ENCODE results near the gene FAM234B.

Gene FAM234B

DNA sequence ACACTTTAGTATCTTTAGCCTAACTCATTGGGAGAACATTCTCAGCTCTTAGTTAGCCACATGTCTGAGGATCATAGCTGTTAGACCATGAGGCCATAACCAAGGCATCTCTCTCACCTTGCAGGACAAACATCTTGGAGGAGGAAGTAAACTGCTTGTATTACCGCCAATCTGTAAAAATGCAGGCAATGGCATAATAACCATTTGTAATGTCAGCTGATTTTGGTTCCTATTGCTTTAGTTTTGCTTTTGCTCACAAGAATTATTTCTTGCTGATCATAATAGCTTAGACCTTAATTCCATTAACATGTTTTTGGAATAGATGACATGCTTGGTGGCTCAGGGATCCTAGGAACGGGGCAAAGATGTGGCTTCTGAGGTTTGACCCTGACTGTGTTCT lies 75.6 kb downstream of the FAM234B start:
- DNase-seq (ENCODE audit: low read depth) = no peak

GRCh38 chr12:13120413-13120812 lies 76.2 kb downstream of the FAM234B start:
- DNase-seq (ENCODE audit: low read depth) = no peak

GRCh38 chr12:13121568-13121967 lies 77.4 kb downstream of the FAM234B start:
- DNase-seq (ENCODE audit: low read depth) = no peak

GRCh38 chr12:13124656-13125505 lies 80.7 kb downstream of the FAM234B start:
- DNase-seq (ENCODE audit: low read depth) = no peak

DNA sequence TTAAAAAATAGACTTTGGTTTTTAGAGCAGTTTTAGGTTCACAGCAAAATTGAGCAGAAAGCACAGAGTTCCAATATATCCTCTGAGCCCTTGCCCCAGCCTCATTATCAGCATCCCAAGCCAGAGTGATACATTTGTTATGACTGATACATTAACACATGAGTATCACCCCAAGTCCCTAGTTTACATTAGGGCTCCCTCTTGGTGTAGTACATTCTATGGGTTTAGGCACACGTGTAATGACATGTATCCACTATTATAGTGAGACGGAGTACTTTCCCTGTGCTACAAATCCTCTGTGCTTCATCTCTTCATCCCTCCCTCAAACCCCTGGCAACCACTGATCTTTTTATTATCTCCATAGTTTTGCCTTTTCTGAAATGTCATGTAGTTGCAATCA lies 81.8 kb downstream of the FAM234B start:
- no peak for DNase-seq (ENCODE audit: low read depth)

DNA sequence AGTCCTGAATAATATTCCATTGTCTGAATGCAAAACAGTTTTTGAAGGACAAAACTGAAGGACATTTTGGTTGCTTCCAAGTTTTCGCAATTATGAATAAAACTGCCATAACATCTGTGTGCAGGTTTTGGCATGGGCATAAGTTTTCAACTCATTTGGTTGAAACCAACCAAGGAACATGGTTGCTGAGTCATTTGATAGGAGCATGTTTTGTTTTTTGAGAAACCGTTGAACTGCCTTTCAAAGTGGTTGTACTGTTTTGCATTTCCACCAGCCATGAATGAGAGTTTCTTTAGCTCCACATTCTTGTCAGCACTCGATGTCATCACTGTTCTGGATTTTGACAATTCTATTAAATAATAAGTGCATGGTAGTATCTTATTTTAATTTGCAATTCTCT lies 82.3 kb downstream of the FAM234B start:
- DNase-seq (ENCODE audit: low read depth) = no peak

DNA sequence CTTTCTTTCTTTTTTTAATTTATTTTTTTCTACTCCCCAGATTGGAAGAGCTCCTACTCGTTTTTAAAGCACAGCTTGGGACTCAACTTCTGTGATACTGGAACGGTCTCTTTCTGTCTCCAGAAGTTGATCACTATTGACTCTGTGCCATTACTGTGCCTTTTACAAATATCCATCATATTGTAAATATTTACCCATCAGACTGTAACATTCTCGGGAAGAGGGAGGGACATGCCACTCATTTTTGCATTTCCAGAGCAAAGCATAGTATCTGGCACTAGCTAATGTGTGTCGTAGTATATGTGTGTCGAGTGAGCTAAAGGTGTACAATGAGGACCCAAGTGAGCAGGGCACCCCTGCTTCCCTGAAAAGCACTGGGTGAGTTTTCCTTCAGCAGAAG lies 83.3 kb downstream of the FAM234B start:
- DNase-seq (ENCODE audit: low read depth) = no peak

- no peak for DNase-seq (ENCODE audit: low read depth)
Measured at GRCh38 chr12:13128291-13128965, 84.2 kb downstream of the FAM234B start.

DNA sequence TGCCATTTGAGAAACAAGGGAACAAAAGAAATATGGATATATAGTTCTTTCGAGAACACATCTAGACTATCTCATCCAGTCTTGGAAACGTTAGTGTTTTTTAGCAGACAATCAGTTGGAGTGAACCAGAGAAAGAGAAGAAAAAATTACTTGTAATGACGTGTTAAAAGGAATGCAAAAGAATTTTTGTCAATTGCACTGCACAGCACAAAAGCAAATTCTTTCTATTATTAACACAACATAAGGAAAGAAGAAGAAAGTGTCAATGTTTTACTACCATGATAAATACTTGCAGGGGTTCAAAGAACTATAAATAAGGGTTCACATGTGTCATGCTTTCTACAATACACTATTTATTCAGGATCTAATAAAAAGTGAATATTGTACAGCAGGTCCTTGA lies 86.8 kb downstream of the FAM234B start:
- DNase-seq (ENCODE audit: low read depth) = no peak

Measured in stromal cell of bone marrow (primary cell).